ENCODE measurements around the gene RSRC1.

DNA sequence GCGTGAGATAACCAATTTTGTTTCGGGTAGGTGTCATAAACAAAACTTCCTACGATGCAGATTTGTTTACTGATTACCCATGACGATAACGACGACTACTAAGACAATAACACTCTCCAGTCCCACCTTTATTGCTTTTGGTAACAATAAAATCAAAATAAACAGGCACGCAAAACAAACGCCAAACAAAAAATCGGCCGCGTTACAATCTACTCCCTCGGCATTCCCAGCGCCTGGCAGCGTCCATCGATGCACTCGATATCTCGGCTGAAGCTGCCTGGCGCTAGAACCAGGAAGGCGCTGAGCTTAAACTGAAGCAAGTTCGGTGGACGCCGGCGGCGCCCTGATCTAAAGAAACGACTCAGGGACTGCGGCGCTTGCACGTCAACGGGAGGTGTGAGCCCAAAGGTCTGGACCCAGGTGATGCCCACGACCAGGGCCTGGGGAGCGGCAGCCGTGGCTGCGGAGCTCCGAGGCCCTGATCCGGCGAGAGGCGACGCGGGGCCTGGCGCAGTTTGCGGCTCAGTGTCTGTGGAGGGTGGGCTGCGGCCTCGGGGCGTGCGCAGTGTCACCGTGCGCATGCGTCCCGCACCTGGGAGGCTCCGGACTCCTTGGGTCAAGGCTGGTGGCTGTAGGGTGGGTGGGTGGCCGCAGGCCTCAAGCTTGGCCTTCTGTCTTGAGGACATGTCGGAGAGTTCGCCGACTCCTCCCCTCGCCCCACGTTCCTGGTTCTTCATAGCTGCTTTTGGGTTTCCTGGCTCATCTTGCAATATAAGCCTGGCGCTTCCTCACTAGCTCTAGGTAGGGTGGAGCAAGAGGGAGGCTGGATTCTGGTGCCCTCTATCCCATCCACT is at the start of gene RSRC1:
- TF ChIP-seq POLR2A (IDR thresholded peaks at IDR 0.05) (peak in 1 of 2 donors; percentile 22), CTCF (IDR thresholded peaks at IDR 0.05) (no peak)
